Skeletal muscle satellite cell (primary cell): ENCODE measurements around the gene GRIA4. TPM values are rescaled to one million over a fixed set of nuclear protein-coding genes. Genes with fewer than 3 reads are reported as not detected.

ENCODE experiments used
- H3K27me3 ChIP-seq: 2 replicates; pipeline ENCODE4 v1.7.0; 2013; ENCODE audit warnings: low read length; ENCODE audit not compliant: control insufficient read depth, insufficient read depth
- H3K36me3 ChIP-seq: 2 replicates; pipeline ENCODE4 v1.7.0; 2013; ENCODE audit warnings: mild to moderate bottlenecking, control low read depth, low read length; ENCODE audit not compliant: insufficient read depth
- H3K4me1 ChIP-seq: 2 replicates; pipeline ENCODE4 v1.7.0; 2013; ENCODE audit warnings: low read length; ENCODE audit not compliant: control insufficient read depth, insufficient read depth
- H3K4me2 ChIP-seq: 2 replicates; pipeline ENCODE4 v1.7.0; 2013; ENCODE audit warnings: mild to moderate bottlenecking, low read length
- H3K4me3 ChIP-seq: 2 replicates; pipeline ENCODE4 v1.7.0; 2013; ENCODE audit warnings: low read length
- H3K9ac ChIP-seq: 2 replicates; pipeline ENCODE4 v1.7.0; 2013; ENCODE audit warnings: mild to moderate bottlenecking, low read depth, low read length, moderate library complexity
- H3K9me3 ChIP-seq: replicated peaks from 2 replicates; pipeline ENCODE4 v1.7.0; 2013; ENCODE audit warnings: mild to moderate bottlenecking, control low read depth, low read length
- small RNA-seq: library from RNA; depleted of rRNA; stranded (forward); fragments of <200 nt; gene quantifications from one replicate; pipeline ENCODE3, GENCODE V24; 2012

GRIA4 gene

DNA sequence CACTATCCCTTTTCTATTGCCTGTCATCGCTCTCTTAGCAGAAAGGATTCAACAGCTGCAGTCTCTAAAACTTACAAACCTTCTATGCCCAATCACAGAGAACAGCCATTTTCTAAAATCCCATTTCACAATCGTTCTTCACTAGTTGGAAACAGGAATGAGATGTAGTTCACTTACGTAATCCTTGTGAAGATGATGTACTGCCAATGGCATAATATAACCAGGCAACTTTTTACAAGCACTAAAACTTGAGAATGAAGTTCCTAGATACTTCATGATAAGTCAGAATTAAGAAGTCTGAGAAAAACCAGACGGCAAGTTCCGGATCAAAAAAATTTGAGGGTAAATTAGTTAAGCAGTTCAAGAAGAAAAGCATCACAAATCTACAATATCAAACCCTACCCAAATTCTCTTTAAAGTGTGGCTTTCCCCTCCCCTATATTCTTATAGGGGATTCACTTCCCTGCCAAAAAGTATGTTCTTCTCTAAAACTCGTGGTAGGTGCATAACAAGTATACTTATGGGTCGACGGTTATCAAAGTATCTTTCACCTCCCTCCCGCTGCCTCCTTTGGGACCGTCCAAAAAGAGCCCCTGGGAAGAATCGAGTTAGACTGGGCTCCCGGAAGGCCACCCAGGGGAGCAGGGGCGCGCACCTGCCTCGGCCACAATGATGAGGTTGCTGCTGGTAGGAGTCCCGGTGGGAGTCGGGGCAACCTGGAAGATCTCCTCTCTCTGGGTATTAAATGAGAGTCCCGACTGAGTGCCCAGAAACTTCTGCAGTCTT, 411.5 kb downstream of the GRIA4 start:
- H3K27me3 ChIP-seq, result no peaks in the 10 kb centered on the region
- H3K9me3 ChIP-seq, result no peaks in the 10 kb centered on the region
- H3K36me3 ChIP-seq, result no peaks in the 10 kb centered on the region
- H3K4me3 ChIP-seq, result peak overlapping the region; percentile 92
- peaks cover 16% of the 10 kb centered on the region for H3K4me1 ChIP-seq
- H3K4me2 ChIP-seq, result peak overlapping the region; percentile 84
- H3K9ac ChIP-seq, result peak overlapping the region; percentile 90

DNA sequence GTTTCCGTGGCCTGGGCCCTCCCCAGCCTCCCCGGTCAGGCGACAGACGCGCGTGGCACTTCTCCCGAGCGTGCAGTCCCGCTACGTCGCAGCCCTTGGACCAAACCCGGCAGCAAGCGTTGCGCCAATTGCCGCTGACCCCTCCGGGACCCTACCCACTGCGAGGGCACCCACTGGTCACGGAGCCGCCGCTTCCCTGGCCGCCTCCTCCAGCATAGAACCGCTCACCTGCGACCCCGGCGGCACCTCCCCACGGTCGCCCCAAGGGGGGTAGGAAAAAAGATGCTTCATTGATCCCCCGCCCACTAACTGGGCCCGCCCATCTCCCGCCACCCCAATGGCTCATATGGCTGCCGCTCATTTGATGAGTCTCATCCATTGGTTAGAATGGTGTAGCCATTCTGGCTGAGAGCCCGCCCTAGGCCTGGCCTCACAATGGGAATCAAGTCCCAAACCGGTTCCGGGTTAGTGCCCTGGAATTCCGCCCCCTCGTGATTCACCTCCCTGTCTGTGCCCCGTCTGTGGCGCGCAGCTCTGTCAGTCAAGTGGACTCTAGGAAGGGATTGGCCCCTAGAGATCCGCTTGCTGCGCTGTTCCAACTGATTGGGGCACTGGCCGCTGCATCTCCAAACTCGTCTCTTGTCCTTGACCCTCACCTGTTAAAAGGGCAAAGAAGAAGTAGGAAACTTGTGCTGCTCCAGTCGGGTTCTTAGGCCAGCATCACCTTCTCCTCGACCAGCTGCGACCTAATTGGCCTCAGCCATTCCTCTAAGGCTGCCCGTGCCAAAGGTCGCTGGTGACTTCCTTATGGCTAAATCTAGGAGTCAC, 412.3 kb downstream of the GRIA4 start, which contains the start of gene MSANTD4:
TSS of gene MSANTD4 (minus strand) at position 274 of the 828 bp plus-strand sequence. CDS start 11,323 bp downstream, outside the sequence.
- Histone ChIP-seq H3K9me3 (no peaks in the 10 kb centered on the region), H3K36me3 (no peaks in the 10 kb centered on the region), H3K4me2 (peak within 1 kb of the TSS; percentile 84), H3K27me3 (no peaks in the 10 kb centered on the region), H3K4me1 (peaks cover 16% of the 10 kb centered on the region), H3K9ac (peak within 1 kb of the TSS; percentile 90), H3K4me3 (peak within 1 kb of the TSS; percentile 92)

DNA sequence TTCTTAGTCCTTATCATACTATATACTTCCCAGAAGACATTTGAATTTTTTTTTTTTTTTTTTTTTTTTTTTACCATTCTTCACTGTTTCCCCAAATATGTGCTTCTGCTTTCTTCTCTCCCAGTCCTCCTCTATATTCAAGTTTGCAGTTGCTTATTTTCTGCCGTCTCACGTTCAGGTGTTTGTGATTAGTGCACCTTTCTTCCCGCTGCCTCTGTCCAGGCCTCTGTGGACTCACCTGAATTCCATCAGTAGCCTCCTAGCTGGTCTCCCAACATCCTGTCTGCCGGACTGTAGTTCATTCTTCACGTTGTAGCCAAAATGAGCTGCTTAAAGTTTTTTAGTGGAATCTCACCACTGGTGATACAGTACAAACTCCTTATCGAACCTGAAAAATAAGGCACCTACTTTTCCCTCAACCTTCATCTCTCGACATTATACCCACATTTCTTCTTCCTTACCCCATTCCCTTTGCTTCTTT, 413.0 kb downstream of the GRIA4 start:
- H3K4me2 ChIP-seq, result peak overlapping the region; percentile 80
- no peaks in the 10 kb centered on the region for H3K27me3 ChIP-seq
- no peaks in the 10 kb centered on the region for H3K36me3 ChIP-seq
- H3K4me3 ChIP-seq, result peak overlapping the region; percentile 76
- peak overlapping the region; percentile 44 for H3K9ac ChIP-seq
- H3K9me3 ChIP-seq, result no peaks in the 10 kb centered on the region
- peaks cover 16% of the 10 kb centered on the region for H3K4me1 ChIP-seq

DNA sequence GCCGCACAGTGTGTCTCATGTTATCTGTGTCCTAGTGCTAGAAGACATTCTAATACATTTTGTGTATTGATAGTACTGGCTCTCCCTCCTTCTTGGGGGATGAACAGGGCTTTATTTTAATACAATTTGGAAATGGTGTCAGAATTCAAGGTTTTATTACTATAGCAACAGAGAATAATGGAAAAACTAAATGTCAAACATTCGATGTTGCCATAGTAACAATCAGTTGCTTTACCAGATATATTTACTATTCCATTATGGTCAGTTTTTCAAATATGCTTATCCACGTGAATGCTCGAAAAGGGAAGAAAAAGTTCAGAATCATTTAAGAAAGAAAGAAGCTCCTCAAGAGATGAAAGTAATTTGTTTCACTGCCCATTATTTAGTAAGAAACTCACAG, 420.7 kb downstream of the GRIA4 start:
- peaks cover 6% of the 10 kb centered on the region for H3K4me1 ChIP-seq
- H3K4me2 ChIP-seq, result no peak overlapping the region
- no peaks in the 10 kb centered on the region for H3K9me3 ChIP-seq
- H3K9ac ChIP-seq, result no peak overlapping the region
- H3K36me3 ChIP-seq, result no peaks in the 10 kb centered on the region
- H3K4me3 ChIP-seq, result no peak overlapping the region
- H3K27me3 ChIP-seq, result no peaks in the 10 kb centered on the region

DNA sequence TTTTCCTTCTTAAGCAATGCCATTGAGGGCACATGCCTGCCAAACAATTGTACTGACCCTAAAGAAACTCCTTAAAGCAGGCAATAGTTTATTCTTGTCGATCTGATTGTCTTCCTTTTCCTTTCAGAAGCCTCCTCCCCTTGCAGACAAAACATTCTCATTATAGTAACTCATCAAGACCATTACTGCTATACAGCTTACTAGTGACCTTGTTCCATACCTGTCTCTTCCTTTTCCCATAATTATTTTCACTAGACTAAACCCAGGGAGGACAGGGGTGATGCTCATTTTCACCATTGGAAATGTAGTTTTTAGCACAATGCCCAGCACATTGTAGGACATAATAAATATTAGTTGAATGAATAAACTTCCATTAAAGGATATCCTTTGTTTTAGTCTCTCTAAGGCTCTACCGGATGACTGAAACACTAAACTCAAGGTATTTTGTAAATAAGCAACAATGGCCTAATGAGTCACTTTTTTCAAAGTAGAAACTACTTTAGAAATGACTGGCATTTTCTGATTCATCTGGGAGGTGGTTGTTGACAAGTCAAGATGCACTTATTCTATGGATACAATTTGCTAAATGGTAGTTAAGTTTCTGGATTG, 421.4 kb downstream of the GRIA4 start:
- Histone ChIP-seq H3K4me1 (peaks cover 6% of the 10 kb centered on the region), H3K9me3 (no peaks in the 10 kb centered on the region), H3K36me3 (no peaks in the 10 kb centered on the region), H3K4me2 (peak overlapping the region; percentile 2), H3K4me3 (no peak overlapping the region), H3K9ac (no peak overlapping the region), H3K27me3 (no peaks in the 10 kb centered on the region)

Small RNAs within 50 kb of the gene (small RNA-seq; reads per million reads assigned to genes)
- gene RNU4-55P (not detected), gene RNU6-277P (not detected)
